Measurements from ENCODE around the gene ZNF804B.
A peak's percentile ranks its signal among the peaks of the same experiment; 100 is the strongest.

ZNF804B gene

DNA sequence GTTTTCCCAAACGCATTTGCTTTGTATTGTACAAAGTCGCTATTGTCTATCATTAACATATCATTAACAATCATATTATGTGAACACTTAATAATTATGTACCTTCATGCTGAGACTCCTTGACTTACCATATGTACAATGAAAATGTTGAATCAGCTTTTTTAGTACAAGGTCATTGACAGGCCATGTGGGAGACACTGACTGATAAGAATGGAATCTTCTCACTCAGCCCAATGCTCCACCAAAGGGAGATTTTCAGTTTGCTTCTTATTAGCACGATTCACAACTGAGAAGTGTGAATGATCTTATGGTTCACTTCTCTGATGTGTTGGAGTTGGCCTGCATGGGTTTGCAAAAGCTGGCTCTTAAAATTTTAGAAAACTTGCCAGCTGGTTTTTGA lies 289.5 kb downstream of the ZNF804B start:
- H3K36me3 ChIP-seq (ENCODE audit: insufficient read depth, low read depth, low read length) = no peaks in the 10 kb centered on the region
- H3K9me3 ChIP-seq (ENCODE audit: insufficient read depth, low read depth, low read length) = peaks cover 9% of the 10 kb centered on the region
- no peak overlapping the region for H3K27ac ChIP-seq (ENCODE audit: low read length)
- no peak overlapping the region for H3K9ac ChIP-seq (ENCODE audit: low read depth, low read length)
- H3K27me3 ChIP-seq (ENCODE audit: insufficient read depth, low read length) = no peaks in the 10 kb centered on the region
- no peak overlapping the region for H3K4me3 ChIP-seq (ENCODE audit: low read length)
- H3K4me1 ChIP-seq (ENCODE audit: insufficient read depth, low read length) = no peaks in the 10 kb centered on the region

GRCh38 chr7:89053130-89053529 lies 293.6 kb downstream of the ZNF804B start:
- Histone ChIP-seq H3K36me3 (ENCODE audit: insufficient read depth, low read depth, low read length) (no peaks in the 10 kb centered on the region), H3K4me1 (ENCODE audit: insufficient read depth, low read length) (no peaks in the 10 kb centered on the region), H3K9me3 (ENCODE audit: insufficient read depth, low read depth, low read length) (no peaks in the 10 kb centered on the region), H3K4me3 (ENCODE audit: low read length) (no peak overlapping the region), H3K27ac (ENCODE audit: low read length) (no peak overlapping the region), H3K9ac (ENCODE audit: low read depth, low read length) (no peak overlapping the region), H3K27me3 (ENCODE audit: insufficient read depth, low read length) (no peaks in the 10 kb centered on the region)

DNA sequence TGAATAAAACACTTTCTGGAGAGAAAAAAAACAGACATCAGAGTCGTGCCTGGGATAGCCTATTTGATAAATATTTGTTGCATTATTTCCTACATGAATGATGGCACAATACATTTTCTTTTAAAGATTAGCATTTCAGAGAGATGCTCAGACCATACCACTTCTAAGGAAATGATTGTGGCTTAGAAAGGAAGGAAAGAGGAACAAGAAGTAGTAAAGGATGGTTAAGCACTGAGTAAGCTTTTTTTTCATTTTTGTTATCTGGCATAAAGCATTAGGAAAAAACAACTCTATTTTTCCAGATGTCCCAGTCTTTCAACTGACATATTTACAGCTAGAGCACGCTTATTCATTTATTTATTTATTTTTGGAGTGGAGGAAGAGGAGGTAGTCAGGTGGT lies 294.9 kb downstream of the ZNF804B start:
- no peak overlapping the region for H3K27ac ChIP-seq (ENCODE audit: low read length)
- no peaks in the 10 kb centered on the region for H3K4me1 ChIP-seq (ENCODE audit: insufficient read depth, low read length)
- H3K27me3 ChIP-seq (ENCODE audit: insufficient read depth, low read length) = no peaks in the 10 kb centered on the region
- no peaks in the 10 kb centered on the region for H3K9me3 ChIP-seq (ENCODE audit: insufficient read depth, low read depth, low read length)
- no peak overlapping the region for H3K4me3 ChIP-seq (ENCODE audit: low read length)
- no peaks in the 10 kb centered on the region for H3K36me3 ChIP-seq (ENCODE audit: insufficient read depth, low read depth, low read length)
- H3K9ac ChIP-seq (ENCODE audit: low read depth, low read length) = no peak overlapping the region

DNA sequence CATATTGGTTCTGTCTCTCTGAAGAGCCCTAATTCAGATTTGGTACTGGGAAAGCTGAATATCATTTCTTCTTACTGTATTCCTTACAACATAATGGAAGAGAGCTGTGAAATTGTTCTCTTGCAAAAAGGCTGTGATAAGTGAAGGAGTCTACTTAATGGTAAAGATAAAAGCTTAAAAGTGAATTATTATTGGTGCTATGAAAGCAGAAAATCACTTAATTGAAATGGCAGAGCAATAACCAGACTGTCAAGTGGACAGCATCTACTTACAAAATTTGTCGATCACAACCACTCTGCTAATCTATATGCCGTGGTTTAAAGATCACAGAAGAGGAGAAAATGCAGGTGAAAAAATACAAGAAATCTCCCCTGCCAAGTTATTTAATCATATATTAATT lies 300.7 kb downstream of the ZNF804B start:
- Histone ChIP-seq H3K9me3 (ENCODE audit: insufficient read depth, low read depth, low read length) (no peaks in the 10 kb centered on the region), H3K27ac (ENCODE audit: low read length) (no peak overlapping the region), H3K36me3 (ENCODE audit: insufficient read depth, low read depth, low read length) (no peaks in the 10 kb centered on the region), H3K4me1 (ENCODE audit: insufficient read depth, low read length) (no peaks in the 10 kb centered on the region), H3K4me3 (ENCODE audit: low read length) (no peak overlapping the region), H3K27me3 (ENCODE audit: insufficient read depth, low read length) (no peaks in the 10 kb centered on the region), H3K9ac (ENCODE audit: low read depth, low read length) (no peak overlapping the region)

- H3K27me3 ChIP-seq (ENCODE audit: insufficient read depth, low read length) = no peaks in the 10 kb centered on the region
- no peak overlapping the region for H3K9ac ChIP-seq (ENCODE audit: low read depth, low read length)
- H3K27ac ChIP-seq (ENCODE audit: low read length) = no peak overlapping the region
- H3K9me3 ChIP-seq (ENCODE audit: insufficient read depth, low read depth, low read length) = no peaks in the 10 kb centered on the region
- no peak overlapping the region for H3K4me3 ChIP-seq (ENCODE audit: low read length)
- H3K36me3 ChIP-seq (ENCODE audit: insufficient read depth, low read depth, low read length) = no peaks in the 10 kb centered on the region
- no peaks in the 10 kb centered on the region for H3K4me1 ChIP-seq (ENCODE audit: insufficient read depth, low read length)
Measured at GRCh38 chr7:89064831-89065230, 305.3 kb downstream of the ZNF804B start.

GRCh38 chr7:89067048-89067447 lies 307.5 kb downstream of the ZNF804B start:
- Histone ChIP-seq H3K4me3 (ENCODE audit: low read length) (no peak overlapping the region), H3K27ac (ENCODE audit: low read length) (no peak overlapping the region), H3K4me1 (ENCODE audit: insufficient read depth, low read length) (no peaks in the 10 kb centered on the region), H3K36me3 (ENCODE audit: insufficient read depth, low read depth, low read length) (no peaks in the 10 kb centered on the region), H3K27me3 (ENCODE audit: insufficient read depth, low read length) (no peaks in the 10 kb centered on the region), H3K9me3 (ENCODE audit: insufficient read depth, low read depth, low read length) (no peaks in the 10 kb centered on the region), H3K9ac (ENCODE audit: low read depth, low read length) (no peak overlapping the region)

GRCh38 chr7:89072081-89072480 lies 312.6 kb downstream of the ZNF804B start:
- no peaks in the 10 kb centered on the region for H3K27me3 ChIP-seq (ENCODE audit: insufficient read depth, low read length)
- H3K4me3 ChIP-seq (ENCODE audit: low read length) = no peak overlapping the region
- H3K36me3 ChIP-seq (ENCODE audit: insufficient read depth, low read depth, low read length) = no peaks in the 10 kb centered on the region
- H3K4me1 ChIP-seq (ENCODE audit: insufficient read depth, low read length) = no peaks in the 10 kb centered on the region
- H3K9ac ChIP-seq (ENCODE audit: low read depth, low read length) = no peak overlapping the region
- peaks cover 5% of the 10 kb centered on the region; the same call in 1 of the 2 replicates for H3K9me3 ChIP-seq (ENCODE audit: insufficient read depth, low read depth, low read length)
- H3K27ac ChIP-seq (ENCODE audit: low read length) = no peak overlapping the region

DNA sequence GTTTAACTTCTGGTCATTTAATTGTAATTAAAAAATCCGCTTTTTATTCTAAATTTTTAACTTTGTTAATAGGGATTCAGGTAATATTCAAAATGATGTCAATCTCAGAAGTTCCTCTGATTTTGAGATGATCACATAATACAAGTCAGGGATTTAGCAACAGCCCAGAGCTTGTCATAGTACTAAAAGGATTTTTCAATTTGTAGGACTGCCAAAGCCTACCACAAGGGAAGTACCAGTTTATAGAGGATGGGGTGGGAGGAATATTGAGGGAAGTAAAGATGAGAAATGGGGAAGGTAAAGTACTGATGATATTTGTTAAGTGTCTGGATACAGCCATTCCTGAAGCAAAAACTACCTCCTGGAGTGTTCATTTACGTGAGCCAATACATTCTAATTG lies 314.3 kb downstream of the ZNF804B start:
- H3K4me3 ChIP-seq (ENCODE audit: low read length) = no peak overlapping the region
- peaks cover 5% of the 10 kb centered on the region; the same call in 1 of the 2 replicates for H3K9me3 ChIP-seq (ENCODE audit: insufficient read depth, low read depth, low read length)
- no peak overlapping the region for H3K9ac ChIP-seq (ENCODE audit: low read depth, low read length)
- H3K27ac ChIP-seq (ENCODE audit: low read length) = no peak overlapping the region
- no peaks in the 10 kb centered on the region for H3K36me3 ChIP-seq (ENCODE audit: insufficient read depth, low read depth, low read length)
- H3K4me1 ChIP-seq (ENCODE audit: insufficient read depth, low read length) = no peaks in the 10 kb centered on the region
- no peaks in the 10 kb centered on the region for H3K27me3 ChIP-seq (ENCODE audit: insufficient read depth, low read length)

DNA sequence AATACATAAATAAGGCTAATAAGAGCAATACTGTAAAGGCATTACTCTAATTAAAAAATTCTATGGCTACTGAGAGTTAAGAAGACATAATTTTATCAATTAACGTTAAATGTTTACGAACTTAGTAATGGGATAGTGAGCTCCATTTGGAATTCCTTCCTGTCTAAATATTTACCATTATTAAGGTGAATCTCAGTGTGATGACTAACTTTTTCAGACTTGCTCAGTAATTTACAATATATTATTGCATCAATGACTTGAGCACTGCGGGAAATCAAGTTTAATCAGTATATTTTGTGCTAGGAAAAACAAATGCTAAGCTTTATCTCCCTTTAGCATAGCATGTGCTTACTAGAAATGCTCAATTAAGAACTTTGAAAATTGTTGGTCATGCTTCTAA lies 318.5 kb downstream of the ZNF804B start:
- Histone ChIP-seq H3K4me1 (ENCODE audit: insufficient read depth, low read length) (no peaks in the 10 kb centered on the region), H3K27ac (ENCODE audit: low read length) (no peak overlapping the region), H3K9ac (ENCODE audit: low read depth, low read length) (no peak overlapping the region), H3K27me3 (ENCODE audit: insufficient read depth, low read length) (no peaks in the 10 kb centered on the region), H3K36me3 (ENCODE audit: insufficient read depth, low read depth, low read length) (no peaks in the 10 kb centered on the region), H3K9me3 (ENCODE audit: insufficient read depth, low read depth, low read length) (peaks cover 5% of the 10 kb centered on the region; the same call in 1 of the 2 replicates), H3K4me3 (ENCODE audit: low read length) (no peak overlapping the region)

GRCh38 chr7:89085580-89085979 lies 326.1 kb downstream of the ZNF804B start:
- H3K4me3 ChIP-seq (ENCODE audit: low read length) = no peak overlapping the region
- no peak overlapping the region for H3K9ac ChIP-seq (ENCODE audit: low read depth, low read length)
- no peaks in the 10 kb centered on the region for H3K27me3 ChIP-seq (ENCODE audit: insufficient read depth, low read length)
- no peak overlapping the region for H3K27ac ChIP-seq (ENCODE audit: low read length)
- peaks cover 10% of the 10 kb centered on the region; the same call in 1 of the 2 replicates for H3K4me1 ChIP-seq (ENCODE audit: insufficient read depth, low read length)
- no peaks in the 10 kb centered on the region for H3K36me3 ChIP-seq (ENCODE audit: insufficient read depth, low read depth, low read length)
- no peaks in the 10 kb centered on the region for H3K9me3 ChIP-seq (ENCODE audit: insufficient read depth, low read depth, low read length)

- no peaks in the 10 kb centered on the region for H3K27me3 ChIP-seq (ENCODE audit: insufficient read depth, low read length)
Measured at GRCh38 chr7:89091550-89091949, 332.1 kb downstream of the ZNF804B start.

GRCh38 chr7:89094269-89094668 lies 334.8 kb downstream of the ZNF804B start:
- H3K9ac ChIP-seq (ENCODE audit: low read depth, low read length) = no peak overlapping the region
- no peak overlapping the region for H3K4me3 ChIP-seq (ENCODE audit: low read length)
- peaks cover 18% of the 10 kb centered on the region; the same call in 1 of the 2 replicates for H3K4me1 ChIP-seq (ENCODE audit: insufficient read depth, low read length)
- H3K9me3 ChIP-seq (ENCODE audit: insufficient read depth, low read depth, low read length) = no peaks in the 10 kb centered on the region
- H3K36me3 ChIP-seq (ENCODE audit: insufficient read depth, low read depth, low read length) = no peaks in the 10 kb centered on the region
- no peak overlapping the region for H3K27ac ChIP-seq (ENCODE audit: low read length)
- no peaks in the 10 kb centered on the region for H3K27me3 ChIP-seq (ENCODE audit: insufficient read depth, low read length)

More at GRCh38 chr7:89091550-89091949, 332.1 kb downstream of the ZNF804B start:
- Histone ChIP-seq H3K4me1 (ENCODE audit: insufficient read depth, low read length) (peaks cover 18% of the 10 kb centered on the region; the same call in 1 of the 2 replicates), H3K4me3 (ENCODE audit: low read length) (peak overlapping the region; percentile 25; the same call in 1 of the 2 replicates), H3K36me3 (ENCODE audit: insufficient read depth, low read depth, low read length) (no peaks in the 10 kb centered on the region), H3K9me3 (ENCODE audit: insufficient read depth, low read depth, low read length) (no peaks in the 10 kb centered on the region), H3K9ac (ENCODE audit: low read depth, low read length) (peak overlapping the region; percentile 40; the same call in 1 of the 2 replicates), H3K27ac (ENCODE audit: low read length) (no peak overlapping the region)
